ENCODE results near the gene XRCC3.

- no peak for TF ChIP-seq JUN (IDR thresholded peaks at IDR 0.05; ENCODE audit: borderline replicate concordance, insufficient read depth, insufficient read length, low read depth)
- no peak for TF ChIP-seq CTCF (IDR thresholded peaks at IDR 0.05; ENCODE audit: extremely low read depth in 1 of 2, insufficient read depth in 1 of 2, low read depth in 1 of 2, low read length in 2 of 2)
- TF ChIP-seq EZH2 (IDR thresholded peaks at IDR 0.05; ENCODE audit: borderline replicate concordance, low read depth, low read length, severe bottlenecking), result no peak
- TF ChIP-seq POLR2A (IDR thresholded peaks at IDR 0.05; ENCODE audit: low read depth, low read length), result no peak
- no peak for TF ChIP-seq MYC (IDR thresholded peaks at IDR 0.05; ENCODE audit: low read depth, low read length)
- TF ChIP-seq MAX (IDR thresholded peaks at IDR 0.05; ENCODE audit: insufficient read depth, insufficient read length), result no peak
- TF ChIP-seq POLR2AphosphoS5 (IDR thresholded peaks at IDR 0.05; ENCODE audit: insufficient read depth, low read depth, low read length), result no peak
- TF ChIP-seq GATA2 (IDR thresholded peaks at IDR 0.05; ENCODE audit: insufficient read depth, insufficient read length, low read depth, low read length), result no peak
These were observed 17.8 kb upstream of the XRCC3 start for GRCh38 chr14:103732868-103733620.

Data from endothelial cell of umbilical vein (primary cell).